Ecto neural progenitor cell (in vitro differentiated cells): ENCODE data around the gene SERPINE2.
"Not testable (repeated sequence)": the region's sequence is repeated elsewhere in the genome, so short reads cannot be mapped to it uniquely, and the experiment has no call there.

Source experiments
- DNase-seq: peaks from one replicate; pipeline ENCODE4 v3.0.0-alpha.2; 2018; ENCODE audit warnings: low spot score

SERPINE2 gene

DNA sequence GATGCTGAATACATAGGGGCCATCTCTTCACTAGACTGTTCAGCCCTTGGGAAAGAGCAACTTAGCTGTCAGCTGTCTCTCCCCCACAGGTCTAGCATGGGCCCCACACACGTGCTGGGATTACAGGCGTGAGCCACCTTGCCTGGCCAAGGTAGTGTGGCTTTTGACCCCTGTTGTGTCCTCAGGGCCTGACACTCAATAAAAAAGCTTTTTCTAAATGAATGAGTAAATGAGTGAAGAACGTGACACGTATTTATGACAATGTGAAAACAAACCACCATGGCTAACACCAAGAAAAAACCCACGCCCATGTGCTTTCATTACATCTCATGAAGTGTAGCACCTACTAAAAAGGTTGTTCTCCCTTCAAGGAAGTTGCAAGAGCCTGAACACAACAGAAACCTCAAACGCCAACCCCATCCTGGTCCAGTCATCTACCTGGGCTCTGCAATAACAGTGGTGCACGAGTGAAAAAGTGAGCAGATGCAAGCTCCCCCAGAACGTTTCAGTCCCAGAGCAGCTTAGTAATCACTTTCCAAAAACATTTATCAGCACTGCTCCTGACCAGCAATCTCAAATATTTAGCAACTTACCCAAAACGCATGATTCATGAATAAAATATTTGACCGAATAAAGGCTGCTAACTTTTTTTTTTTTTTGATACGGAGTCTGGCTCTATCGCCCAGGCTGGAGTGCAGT lies 97.4 kb downstream of the SERPINE2 start:
- DNase-seq, result no peak

DNA sequence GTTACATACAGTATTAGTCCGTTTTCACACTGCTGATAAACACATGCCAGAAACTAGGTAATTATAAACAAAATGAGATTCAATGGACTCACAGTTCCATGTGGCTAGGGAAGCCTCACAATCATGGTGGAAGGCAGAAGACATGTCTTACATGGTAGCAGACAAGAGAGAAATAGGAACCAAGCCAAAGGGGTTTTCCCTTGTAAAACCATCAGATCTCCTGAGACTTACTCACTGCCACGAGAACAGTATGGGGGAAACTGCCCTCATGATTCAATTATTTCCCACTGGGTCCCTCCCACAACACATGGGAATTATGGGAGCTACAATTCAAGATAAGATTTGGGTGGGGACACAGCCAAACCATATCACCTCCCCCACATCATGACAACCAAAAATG lies 99.6 kb downstream of the SERPINE2 start:
- DNase-seq, result not testable (repeated sequence)

DNA sequence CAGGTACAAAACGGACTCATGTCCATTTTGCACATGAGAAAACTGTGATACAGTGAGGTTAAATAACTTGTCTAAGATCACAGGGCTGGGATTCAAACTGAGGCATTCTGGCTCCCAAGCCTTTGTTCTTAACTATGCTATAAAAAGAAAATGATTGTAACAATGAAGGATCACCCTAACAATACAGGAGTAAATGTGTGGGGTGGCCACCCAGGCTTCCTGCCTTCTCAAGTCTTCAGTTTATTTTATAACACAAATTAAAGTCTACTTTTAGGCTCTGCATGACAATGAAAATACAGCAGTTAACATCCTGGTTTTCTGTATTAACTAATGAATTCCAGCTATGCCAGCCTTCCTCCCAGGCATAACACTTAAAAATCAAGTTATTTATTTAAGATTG lies 101.6 kb downstream of the SERPINE2 start:
- no peak for DNase-seq

DNA sequence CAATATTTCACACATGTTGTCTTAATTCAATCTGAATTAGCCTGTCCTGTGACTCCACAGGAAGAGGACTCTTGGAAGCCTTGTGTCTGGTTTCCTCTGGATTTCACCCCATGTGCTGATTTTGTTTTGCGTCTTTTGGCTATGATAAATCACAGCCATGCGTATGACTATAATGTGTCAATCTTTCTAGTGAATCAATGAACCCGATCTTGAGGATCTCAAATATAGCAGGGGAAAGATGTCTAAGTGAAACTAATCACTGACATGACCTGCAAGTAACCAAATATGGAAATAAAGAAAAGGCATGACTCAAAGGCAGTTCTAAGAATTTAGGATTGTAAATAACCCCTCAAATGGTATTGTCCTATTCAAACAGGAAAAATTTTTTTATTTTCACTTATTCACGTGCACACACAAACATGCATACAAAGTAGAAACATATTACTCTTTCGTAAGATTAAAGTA lies 102.2 kb downstream of the SERPINE2 start:
- DNase-seq, result no peak

DNA sequence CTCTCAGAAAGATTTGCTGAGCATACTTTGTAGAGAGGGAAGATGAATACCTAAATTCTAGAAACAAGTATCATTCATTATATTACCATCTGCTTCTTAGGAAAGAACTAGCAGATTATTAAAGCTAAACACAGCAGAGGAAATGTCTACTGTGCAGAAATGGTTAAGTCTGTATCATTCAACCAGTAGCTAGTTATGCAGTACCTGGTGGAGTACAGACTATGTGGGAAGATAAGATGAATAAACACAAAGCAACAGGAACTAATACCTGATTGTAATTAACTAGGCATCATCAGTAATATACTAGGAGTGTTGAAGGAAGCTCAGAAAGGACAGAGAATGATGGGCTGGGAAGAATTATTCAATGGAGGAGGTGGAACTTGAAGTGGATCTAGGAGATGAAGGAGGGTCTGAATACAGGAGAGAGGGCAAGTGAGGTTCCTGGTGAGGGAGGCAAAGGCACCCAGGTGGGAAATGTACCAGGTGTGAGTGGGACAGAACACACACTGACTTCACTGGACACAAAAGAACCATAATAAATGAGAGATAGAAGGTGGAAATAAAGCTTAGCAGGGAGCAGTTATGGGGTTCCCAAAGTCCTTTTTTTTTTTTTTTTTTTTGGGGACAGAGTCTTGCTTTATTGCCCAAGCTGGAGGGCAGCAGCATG lies 103.5 kb downstream of the SERPINE2 start:
- no peak for DNase-seq

DNA sequence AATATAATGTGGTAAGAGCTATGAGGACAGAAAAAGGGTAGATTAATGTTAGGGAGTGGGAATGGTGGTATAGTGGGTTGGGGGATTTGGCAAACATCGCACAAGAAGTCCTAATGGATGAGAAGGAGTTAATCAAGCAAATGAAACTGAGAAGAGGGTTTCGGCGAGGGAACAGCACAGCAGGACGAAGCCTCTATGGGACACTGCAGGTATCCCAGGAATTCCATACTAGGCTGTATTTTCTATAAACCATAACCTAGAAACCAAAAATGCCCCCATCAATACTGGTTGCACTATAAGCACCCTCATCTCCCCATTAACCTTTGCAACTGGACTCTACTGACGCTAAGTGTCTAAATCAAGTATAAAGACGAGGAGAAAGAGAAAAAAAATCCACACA lies 104.2 kb downstream of the SERPINE2 start:
- DNase-seq, result no peak

DNA sequence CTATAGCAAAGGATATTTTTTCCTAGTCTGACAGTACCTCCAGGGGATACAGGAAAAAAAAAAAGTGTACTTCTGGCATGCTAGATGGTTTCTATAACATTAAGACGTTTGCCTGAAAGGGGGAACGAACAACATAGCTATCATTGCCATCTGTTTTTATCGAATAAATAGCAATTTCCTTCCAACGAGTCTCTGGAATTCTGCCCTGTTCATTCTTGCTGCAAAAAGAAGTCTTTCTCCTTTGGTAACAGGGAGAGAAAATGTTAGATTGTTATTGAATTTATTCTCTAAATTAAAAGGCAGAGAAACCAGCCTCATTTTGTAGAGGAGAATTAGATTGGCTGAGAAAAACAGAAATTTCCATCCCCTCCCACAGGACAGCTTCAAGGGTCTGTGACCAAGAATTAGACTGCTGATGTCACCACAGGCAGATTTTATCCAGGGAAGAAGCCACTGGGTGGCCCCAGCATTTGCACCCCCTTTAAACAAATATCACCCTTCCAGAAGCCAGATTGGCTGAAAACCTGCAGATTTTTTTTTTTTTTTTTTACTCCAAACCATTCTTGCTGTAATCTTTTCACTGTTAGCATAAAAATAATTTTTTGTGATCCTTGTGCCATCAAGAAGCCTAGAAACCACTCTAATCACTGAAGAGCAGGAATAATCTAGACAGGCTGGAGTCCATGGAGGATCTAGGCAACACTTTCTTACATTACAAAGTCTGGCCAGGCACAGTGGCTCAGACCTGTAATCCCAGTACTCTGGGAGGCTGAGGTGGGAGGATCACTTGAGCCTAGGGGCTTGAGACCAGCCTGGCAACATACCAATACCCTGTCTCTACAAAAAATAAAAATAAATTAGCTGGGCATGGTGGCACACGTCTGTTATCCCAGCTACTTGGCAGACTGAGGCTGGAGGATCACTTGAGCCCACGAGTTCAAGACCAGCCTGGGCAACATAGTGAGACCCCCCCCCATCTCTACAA lies 106.0 kb downstream of the SERPINE2 start:
- no peak for DNase-seq

DNA sequence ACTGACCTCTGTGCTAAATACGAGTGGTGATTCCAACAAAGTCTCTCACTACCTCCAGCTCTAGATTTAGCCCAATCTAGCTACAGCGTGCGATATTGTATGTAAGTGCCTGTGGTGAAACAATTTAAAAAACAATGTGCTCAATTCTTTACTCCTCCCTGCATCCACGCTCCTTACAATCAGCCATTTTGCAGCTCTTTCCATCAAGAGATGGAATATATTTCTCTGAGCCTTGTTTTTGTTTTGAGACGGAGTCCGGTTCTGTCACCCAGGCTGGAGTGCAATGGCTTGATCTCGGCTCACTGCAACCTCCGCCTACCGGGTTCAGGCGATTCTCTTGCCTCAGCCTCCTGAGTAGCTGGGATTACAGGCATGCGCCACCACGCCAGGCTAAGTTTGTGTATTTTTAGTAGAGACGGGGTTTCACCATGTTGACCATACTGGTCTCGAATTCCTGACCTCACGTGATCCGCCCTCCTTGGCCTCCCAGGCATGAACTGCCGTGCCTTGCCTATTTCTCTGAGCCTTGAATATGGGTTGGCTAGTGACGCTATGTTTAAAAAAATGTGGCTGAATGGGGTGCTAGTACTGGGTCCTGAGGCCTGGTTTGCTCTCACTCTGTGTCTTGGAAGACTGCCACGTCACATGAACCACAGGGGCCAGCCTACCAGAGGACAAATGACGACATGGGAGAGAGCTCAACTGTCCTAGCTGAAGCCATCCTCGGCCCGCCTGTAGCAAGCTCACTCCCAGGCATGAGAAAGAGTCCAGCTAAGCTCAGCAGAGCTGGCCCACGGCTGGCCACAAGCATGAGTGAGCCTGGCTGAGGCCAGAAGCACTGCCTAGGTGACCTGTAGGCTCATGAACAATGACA lies 108.7 kb downstream of the SERPINE2 start:
- no peak for DNase-seq

DNA sequence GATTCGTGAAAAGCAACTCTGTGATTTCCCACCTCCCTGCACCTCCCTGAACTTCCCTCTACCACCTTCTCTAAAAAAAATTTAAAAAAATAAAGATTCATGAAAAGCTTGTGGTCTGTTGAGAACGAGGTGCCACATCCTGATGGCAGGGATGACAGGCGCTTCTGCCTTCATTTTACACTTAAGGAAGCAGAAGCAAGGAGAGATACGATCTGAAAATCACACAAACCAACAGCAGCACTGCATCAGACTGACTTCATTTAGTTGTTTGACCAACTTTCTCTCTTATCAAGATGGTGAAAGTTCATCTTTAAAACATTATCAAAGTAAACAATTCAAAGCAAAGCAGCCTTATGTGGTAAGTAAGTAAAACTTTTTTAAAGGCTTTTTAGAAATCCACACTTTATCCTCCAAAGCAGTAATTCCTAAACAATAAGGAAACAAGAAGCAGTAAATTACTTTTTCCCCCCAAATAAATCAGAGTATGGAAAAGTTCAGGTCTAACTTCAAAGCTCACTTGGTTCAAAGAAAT lies 109.4 kb downstream of the SERPINE2 start:
- no peak for DNase-seq

DNA sequence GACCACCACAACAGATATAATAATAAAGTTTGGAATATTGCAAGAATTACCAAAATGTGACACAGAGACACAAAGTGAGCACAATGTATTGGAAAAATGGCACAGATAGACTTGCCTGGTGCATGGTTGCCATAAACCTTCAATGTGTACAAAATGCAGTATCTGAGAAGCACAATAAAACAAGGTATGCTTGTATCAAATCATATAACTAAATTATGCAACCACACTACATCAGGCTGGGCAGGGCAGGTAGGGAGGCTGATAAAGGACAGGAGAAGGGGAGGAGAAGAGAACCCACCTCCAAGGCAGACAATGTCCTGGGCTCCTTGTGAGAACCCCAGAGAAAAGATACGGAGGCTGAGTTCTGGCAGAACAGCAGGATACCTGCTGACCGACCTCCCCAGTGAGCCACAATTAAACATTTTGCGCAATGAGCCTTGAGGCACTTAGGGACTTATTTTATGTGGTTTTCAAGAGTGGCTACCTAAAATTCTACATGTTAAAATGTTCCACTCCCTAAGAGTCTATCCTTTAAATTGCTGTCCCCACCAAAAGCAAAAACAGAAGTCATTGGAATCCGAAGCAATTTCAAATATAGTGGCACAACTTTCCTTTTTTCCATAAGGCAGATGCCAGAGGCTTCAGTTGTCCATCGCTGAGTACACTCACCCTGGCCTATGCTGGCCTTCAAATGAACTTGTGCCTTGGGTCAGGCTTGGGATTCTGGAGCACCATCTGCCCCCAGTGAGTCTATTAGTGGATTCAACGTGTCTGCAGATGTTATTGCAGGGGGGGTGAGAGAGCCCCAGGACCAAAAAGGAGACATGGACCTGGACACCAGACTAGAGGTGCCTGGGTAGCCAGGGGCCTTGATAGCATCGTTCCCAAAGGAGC lies 110.7 kb downstream of the SERPINE2 start:
- DNase-seq, result no peak

DNA sequence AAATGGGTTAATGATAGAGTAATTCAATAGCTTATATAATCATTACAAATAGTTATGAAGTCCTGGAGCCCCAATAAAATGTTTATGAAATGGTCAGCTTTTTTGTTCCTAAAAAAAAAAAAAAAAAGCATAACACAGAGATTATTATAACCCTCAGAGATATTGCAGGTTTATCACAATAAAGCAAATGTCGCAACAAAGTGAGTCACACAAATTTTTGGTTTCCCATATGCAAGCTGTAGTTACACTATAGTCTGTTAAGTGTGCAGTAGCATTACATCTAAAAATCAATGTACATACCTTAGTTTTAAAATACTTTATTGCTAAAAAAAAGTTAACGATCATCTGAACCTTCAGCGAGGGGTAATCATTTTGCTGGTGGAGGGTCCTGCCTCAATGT lies 114.0 kb downstream of the SERPINE2 start:
- no peak for DNase-seq
